NCI-H2196 treated with DMSO at 0.1 percent for 48 hours (cell line): ENCODE results near the gene STAT3.
"Not testable (repeated sequence)": the region's sequence is repeated elsewhere in the genome, so short reads cannot be mapped to it uniquely, and the experiment has no call there.

Experiments used
- DNase-seq: peaks from one replicate; lab custom pipeline; 2025; ENCODE audit not compliant: unreplicated experiment; lab: John Stamatoyannopoulos, UW

The STAT3 gene

GRCh38 chr17:42303694-42304093, 84.5 kb downstream of the STAT3 start:
- no peak for DNase-seq

- no peak for DNase-seq
Measured at GRCh38 chr17:42301022-42301421, 87.2 kb downstream of the STAT3 start.

- not testable (repeated sequence) for DNase-seq
Measured at GRCh38 chr17:42299913-42300312, 88.3 kb downstream of the STAT3 start.

GRCh38 chr17:42299361-42299760, 88.9 kb downstream of the STAT3 start:
- not testable (repeated sequence) for DNase-seq

- not testable (repeated sequence) for DNase-seq
Measured at GRCh38 chr17:42297775-42298174, 90.5 kb downstream of the STAT3 start.

GRCh38 chr17:42296012-42296411, 92.2 kb downstream of the STAT3 start:
- DNase-seq: no peak

GRCh38 chr17:42294469-42295398, 93.5 kb downstream of the STAT3 start:
- DNase-seq: no peak

- DNase-seq: no peak
Measured at GRCh38 chr17:42291129-42291528, 97.1 kb downstream of the STAT3 start.

GRCh38 chr17:42290577-42290976, 97.7 kb downstream of the STAT3 start:
- DNase-seq: no peak

GRCh38 chr17:42289611-42290181, 98.5 kb downstream of the STAT3 start:
- no peak for DNase-seq

- peak; percentile 40 for DNase-seq
Measured at GRCh38 chr17:42288803-42289610, 99.2 kb downstream of the STAT3 start.

- no peak for DNase-seq
Measured at GRCh38 chr17:42287977-42288802, 100.1 kb downstream of the STAT3 start, which contains the start of gene STAT5A. TSS of gene STAT5A (plus strand) at chr17:42288498. CDS start at chr17:42289412, 914 bp downstream.

- DNase-seq: no peak
Measured at GRCh38 chr17:42287305-42287976, 100.8 kb downstream of the STAT3 start.

GRCh38 chr17:42286411-42287221, 101.6 kb downstream of the STAT3 start:
- no peak for DNase-seq

GRCh38 chr17:42285346-42286050, 102.7 kb downstream of the STAT3 start:
- no peak for DNase-seq

GRCh38 chr17:42284566-42284965, 103.7 kb downstream of the STAT3 start:
- DNase-seq: no peak

- DNase-seq: no peak
Measured at GRCh38 chr17:42284024-42284369, 104.2 kb downstream of the STAT3 start.

GRCh38 chr17:42283241-42284023, 104.8 kb downstream of the STAT3 start:
- DNase-seq: no peak
